OCI-LY3 (cell line): Measurements from ENCODE around the gene PIWIL4.

Experiments used
- EZH2phosphoT487 ChIP-seq: fragments of 200-600 bp; shearing (Covaris generic); IDR thresholded peaks from 2 replicates; pipeline ENCODE4 v1.6.1; 2018; ENCODE audit warnings: antibody characterized with exemption, mixed run types, low read depth
- TF ChIP-seq, protein P1 (sequence below): fragments of 200-600, 300-600 bp; sonication (generic); IDR thresholded peaks from 2 replicates; pipeline ENCODE4 v1.5.1; 2014; ENCODE audit warnings: antibody characterized with exemption, low read length, low read depth

DNA sequence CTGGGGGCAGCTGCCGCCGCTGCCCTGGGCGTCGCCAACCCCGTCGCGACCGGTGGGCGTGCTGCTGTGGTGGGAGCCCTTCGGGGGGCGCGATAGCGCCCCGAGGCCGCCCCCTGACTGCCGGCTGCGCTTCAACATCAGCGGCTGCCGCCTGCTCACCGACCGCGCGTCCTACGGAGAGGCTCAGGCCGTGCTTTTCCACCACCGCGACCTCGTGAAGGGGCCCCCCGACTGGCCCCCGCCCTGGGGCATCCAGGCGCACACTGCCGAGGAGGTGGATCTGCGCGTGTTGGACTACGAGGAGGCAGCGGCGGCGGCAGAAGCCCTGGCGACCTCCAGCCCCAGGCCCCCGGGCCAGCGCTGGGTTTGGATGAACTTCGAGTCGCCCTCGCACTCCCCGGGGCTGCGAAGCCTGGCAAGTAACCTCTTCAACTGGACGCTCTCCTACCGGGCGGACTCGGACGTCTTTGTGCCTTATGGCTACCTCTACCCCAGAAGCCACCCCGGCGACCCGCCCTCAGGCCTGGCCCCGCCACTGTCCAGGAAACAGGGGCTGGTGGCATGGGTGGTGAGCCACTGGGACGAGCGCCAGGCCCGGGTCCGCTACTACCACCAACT, 22.4 kb upstream of the PIWIL4 start:
- TF ChIP-seq, protein P1, sequence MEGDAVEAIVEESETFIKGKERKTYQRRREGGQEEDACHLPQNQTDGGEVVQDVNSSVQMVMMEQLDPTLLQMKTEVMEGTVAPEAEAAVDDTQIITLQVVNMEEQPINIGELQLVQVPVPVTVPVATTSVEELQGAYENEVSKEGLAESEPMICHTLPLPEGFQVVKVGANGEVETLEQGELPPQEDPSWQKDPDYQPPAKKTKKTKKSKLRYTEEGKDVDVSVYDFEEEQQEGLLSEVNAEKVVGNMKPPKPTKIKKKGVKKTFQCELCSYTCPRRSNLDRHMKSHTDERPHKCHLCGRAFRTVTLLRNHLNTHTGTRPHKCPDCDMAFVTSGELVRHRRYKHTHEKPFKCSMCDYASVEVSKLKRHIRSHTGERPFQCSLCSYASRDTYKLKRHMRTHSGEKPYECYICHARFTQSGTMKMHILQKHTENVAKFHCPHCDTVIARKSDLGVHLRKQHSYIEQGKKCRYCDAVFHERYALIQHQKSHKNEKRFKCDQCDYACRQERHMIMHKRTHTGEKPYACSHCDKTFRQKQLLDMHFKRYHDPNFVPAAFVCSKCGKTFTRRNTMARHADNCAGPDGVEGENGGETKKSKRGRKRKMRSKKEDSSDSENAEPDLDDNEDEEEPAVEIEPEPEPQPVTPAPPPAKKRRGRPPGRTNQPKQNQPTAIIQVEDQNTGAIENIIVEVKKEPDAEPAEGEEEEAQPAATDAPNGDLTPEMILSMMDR: no peak
- TF ChIP-seq EZH2phosphoT487: no peak
